ENCODE measurements around the gene METTL27.
"Not testable (repeated sequence)": the region's sequence is repeated elsewhere in the genome, so short reads cannot be mapped to it uniquely, and the experiment has no call there.

- TF ChIP-seq CTCF (conservative IDR thresholded peaks at IDR 0.05 in 1 of 2, IDR thresholded peaks at IDR 0.05 in 1 of 2; ENCODE audit: low read depth in 1 of 2, low read length in 2 of 2); EZH2 (IDR thresholded peaks at IDR 0.05; ENCODE audit: low read length, missing control alignments): not testable (repeated sequence)
These were observed 20.6 kb downstream of the METTL27 start for GRCh38 chr7:73821597-73822285.
